Tibial nerve (tissue), 4 donors: ENCODE measurements around the gene ATF7. TPM values are rescaled to one million over a fixed set of nuclear protein-coding genes. Genes with fewer than 3 reads are reported as not detected.

ENCODE experiments used
- DNase-seq, 2 donors: peaks; one replicate each; pipeline ENCODE4 v3.0.0-alpha.2; 2019; ENCODE audit warnings: low spot score in 2 of 2
- H3K27ac ChIP-seq, 4 donors: fragments of 200-600 bp; sonication (generic) in 3 of 4; one replicate each; pipeline ENCODE4 v1.5.1; 2017 to 2019; ENCODE audit warnings: mild to moderate bottlenecking in 1 of 4
- H3K27me3 ChIP-seq, 2 donors: fragments of 200-600 bp; sonication (generic) in 1 of 2; one replicate each; pipeline versions ENCODE4 v1.5.1 to v1.6.0; 2017 to 2019
- H3K36me3 ChIP-seq, 3 donors: fragments of 200-600 bp; sonication (generic); one replicate each; pipeline ENCODE4 v1.5.1; 2018 to 2019
- H3K4me1 ChIP-seq, 4 donors: fragments of 200-600 bp; sonication (generic) in 3 of 4; one replicate each; pipeline ENCODE4 v1.5.1; 2017 to 2019
- H3K4me3 ChIP-seq, 4 donors: fragments of 200-600 bp; sonication (generic) in 3 of 4; one replicate each; pipeline ENCODE4 v1.5.1; 2017 to 2019; ENCODE audit warnings: mild to moderate bottlenecking in 1 of 4, moderate library complexity in 1 of 4
- H3K9me3 ChIP-seq, 4 donors: fragments of 200-600 bp; sonication (generic) in 3 of 4; one replicate each; pipeline ENCODE4 v1.5.1; 2017 to 2019
- CTCF ChIP-seq, 5 experiments: fragments of 200-600 bp in 3 of 5; fragments of 450-650 bp in 2 of 5; sonication (generic) in 3 of 5; IDR thresholded peaks; one replicate each; pipeline ENCODE4 v1.5.1; 2016 to 2019; ENCODE audit warnings: antibody characterized with exemption in 5 of 5, mild to moderate bottlenecking in 3 of 5, moderate library complexity in 2 of 5
- EP300 ChIP-seq, 2 donors: sonication (generic); formaldehyde crosslinking; IDR thresholded peaks; one replicate each; pipeline ENCODE4 v1.6.1; 2017; ENCODE audit warnings: antibody characterized with exemption in 2 of 2, mild to moderate bottlenecking in 1 of 2
- POLR2A ChIP-seq, 2 donors: fragments of 450-650 bp; IDR thresholded peaks; one replicate each; pipeline ENCODE4 v1.6.1; 2017; ENCODE audit warnings: antibody characterized with exemption in 2 of 2, mild to moderate bottlenecking in 2 of 2, moderate library complexity in 2 of 2
- WGBS, 2 donors: methylation state at CpG; one replicate each; pipeline ENCODE4 v1.1.5; 2018; 5-methylcytosine and 5-hydroxymethylcytosine counted together
- total RNA-seq, 4 donors: library from RNA; depleted of rRNA; stranded (reverse); fragments of >200 nt; gene quantifications; one replicate each; pipeline ENCODE4 v1.1.0, GENCODE V29; 2016

Gene ATF7
- total RNA-seq, 4 donors from 2014 or later: 30.1 to 47.9 (median 34.4) TPM

GRCh38 chr12:53563452-53564028, 62.6 kb downstream of the ATF7 start:
- Histone ChIP-seq H3K4me1 (peaks cover 0 to 89% (median 26%) of the 10 kb centered on the region in 4 donors), H3K27me3 (no peaks in the 10 kb centered on the region), H3K9me3 (no peaks in the 10 kb centered on the region), H3K4me3 (no peak overlapping the region), H3K36me3 (no peaks in the 10 kb centered on the region), H3K27ac (peak overlapping the region in 1 of 4 donors; percentile 84)
- TF ChIP-seq POLR2A (IDR thresholded peaks at IDR 0.05): no peak
- no peak for TF ChIP-seq EP300 (IDR thresholded peaks at IDR 0.05)
- TF ChIP-seq CTCF (IDR thresholded peaks at IDR 0.05): no peak
- no peak for DNase-seq
- 94 to 96% methylated on average over 2 of the region's 2 CpGs for WGBS, 2 donors

- 36 to 48% methylated on average over 1 of the region's 1 CpG for WGBS, 2 donors
- peaks cover 0 to 81% (median 27%) of the 10 kb centered on the region in 4 donors for H3K4me1 ChIP-seq
These were observed 64.6 kb downstream of the ATF7 start for GRCh38 chr12:53561590-53561953.

GRCh38 chr12:53560912-53561589, 65.1 kb downstream of the ATF7 start:
- Histone ChIP-seq H3K9me3 (no peaks in the 10 kb centered on the region), H3K4me1 (peaks cover 0 to 76% (median 27%) of the 10 kb centered on the region in 4 donors), H3K4me3 (no peak overlapping the region), H3K27ac (peak overlapping the region in 2 of 4 donors; percentile 62 to 84), H3K36me3 (no peaks in the 10 kb centered on the region), H3K27me3 (no peaks in the 10 kb centered on the region)
- TF ChIP-seq EP300 (IDR thresholded peaks at IDR 0.05) (no peak), CTCF (IDR thresholded peaks at IDR 0.05) (no peak), POLR2A (IDR thresholded peaks at IDR 0.05) (no peak)
- DNase-seq: no peak
- 82 to 83% methylated on average over 2 of the region's 2 CpGs for WGBS, 2 donors

More at GRCh38 chr12:53561590-53561953, 64.6 kb downstream of the ATF7 start:
- H3K9me3 ChIP-seq: no peaks in the 10 kb centered on the region
- no peak for DNase-seq
- no peaks in the 10 kb centered on the region for H3K36me3 ChIP-seq
- peak overlapping the region in 2 of 4 donors; percentile 62 to 84 for H3K27ac ChIP-seq
- H3K27me3 ChIP-seq: no peaks in the 10 kb centered on the region
- TF ChIP-seq EP300 (IDR thresholded peaks at IDR 0.05) (no peak), POLR2A (IDR thresholded peaks at IDR 0.05) (no peak), CTCF (IDR thresholded peaks at IDR 0.05) (no peak)
- no peak overlapping the region for H3K4me3 ChIP-seq

- WGBS, 2 donors: 32 to 39% methylated on average over 6 of the region's 6 CpGs
- no peak overlapping the region for H3K4me3 ChIP-seq
These were observed 65.8 kb downstream of the ATF7 start for GRCh38 chr12:53560351-53560750.

GRCh38 chr12:53558631-53559030, 67.6 kb downstream of the ATF7 start:
- peak overlapping the region in 1 of 4 donors; percentile 39 for H3K27ac ChIP-seq
- no peak for DNase-seq
- H3K36me3 ChIP-seq: no peaks in the 10 kb centered on the region
- H3K4me1 ChIP-seq: peaks cover 0 to 52% (median 17%) of the 10 kb centered on the region in 4 donors
- H3K4me3 ChIP-seq: no peak overlapping the region
- H3K9me3 ChIP-seq: no peaks in the 10 kb centered on the region
- H3K27me3 ChIP-seq: no peaks in the 10 kb centered on the region
- 97 to 100% methylated on average over 1 of the region's 1 CpG for WGBS, 2 donors
- no peak for TF ChIP-seq POLR2A (IDR thresholded peaks at IDR 0.05)
- no peak for TF ChIP-seq CTCF (IDR thresholded peaks at IDR 0.05)

More at GRCh38 chr12:53560351-53560750, 65.8 kb downstream of the ATF7 start:
- no peaks in the 10 kb centered on the region for H3K27me3 ChIP-seq
- peak overlapping the region in 2 of 4 donors; percentile 62 to 84 for H3K27ac ChIP-seq
- no peak for DNase-seq
- no peaks in the 10 kb centered on the region for H3K9me3 ChIP-seq
- H3K4me1 ChIP-seq: peaks cover 0 to 69% (median 27%) of the 10 kb centered on the region in 4 donors
- TF ChIP-seq POLR2A (IDR thresholded peaks at IDR 0.05) (no peak), EP300 (IDR thresholded peaks at IDR 0.05) (peak in 1 of 2 donors; percentile 63)
- H3K36me3 ChIP-seq: no peaks in the 10 kb centered on the region
